ENCODE data around the gene IFNK.

DNA sequence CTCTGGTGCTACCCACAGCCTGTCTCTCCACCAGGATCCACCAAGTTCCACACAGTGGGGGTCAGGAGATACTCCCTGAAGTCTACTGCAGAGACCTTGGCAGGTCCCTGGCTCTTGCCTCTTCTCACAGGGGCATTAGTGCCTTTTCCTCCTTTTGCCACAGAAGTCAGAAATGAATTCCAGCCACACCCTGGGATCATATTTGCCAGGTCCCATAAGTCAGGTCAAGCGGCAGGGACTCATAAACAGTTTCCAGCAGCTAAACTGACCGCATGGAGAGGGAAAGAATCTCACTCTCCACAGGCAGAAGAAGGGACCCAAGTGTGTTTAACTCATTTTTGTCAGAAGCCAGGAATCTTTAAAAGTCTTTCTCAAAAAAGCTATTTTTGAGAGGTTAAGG, 13.3 kb upstream of the IFNK start:
- no peak for TF ChIP-seq CTCF (IDR thresholded peaks at IDR 0.05)
- TF ChIP-seq POLR2A (IDR thresholded peaks at IDR 0.05), result no peak
